Measurements from ENCODE around the gene SAMM50. TPM values are rescaled to one million over a fixed set of nuclear protein-coding genes. Genes with fewer than 3 reads are reported as not detected.
"Not testable (repeated sequence)": the region's sequence is repeated elsewhere in the genome, so short reads cannot be mapped to it uniquely, and the experiment has no call there.

Gene SAMM50
- total RNA-seq, 1 donor from 2014 or later = 32.6 TPM

GRCh38 chr22:44004104-44004460 lies 48.8 kb downstream of the SAMM50 start:
- H3K36me3 ChIP-seq (ENCODE audit: control insufficient read depth, insufficient read depth, low read length) = no peaks in the 10 kb centered on the region
- TF ChIP-seq CTCF (IDR thresholded peaks at IDR 0.05; ENCODE audit: insufficient read depth, low read length, severe bottlenecking) = no peak
- H3K4me3 ChIP-seq (ENCODE audit: low read depth, low read length) = no peak overlapping the region
- no peak for DNase-seq (ENCODE audit: low read depth)
- FAIRE-seq = no peak
- no peaks in the 10 kb centered on the region for H3K27me3 ChIP-seq (ENCODE audit: control insufficient read depth, insufficient read depth, low read length)

- FAIRE-seq = no peak
- H3K27me3 ChIP-seq (ENCODE audit: control insufficient read depth, insufficient read depth, low read length) = no peaks in the 10 kb centered on the region
- no peaks in the 10 kb centered on the region for H3K36me3 ChIP-seq (ENCODE audit: control insufficient read depth, insufficient read depth, low read length)
- TF ChIP-seq CTCF (IDR thresholded peaks at IDR 0.05; ENCODE audit: insufficient read depth, low read length, severe bottlenecking) = no peak
- no peak overlapping the region for H3K4me3 ChIP-seq (ENCODE audit: low read depth, low read length)
- DNase-seq (ENCODE audit: low read depth) = no peak
Observed at GRCh38 chr22:44005524-44005923, 50.3 kb downstream of the SAMM50 start.

- FAIRE-seq (no peak), DNase-seq (ENCODE audit: low read depth) (peak; percentile 48)
- TF ChIP-seq CTCF (IDR thresholded peaks at IDR 0.05; ENCODE audit: insufficient read depth, low read length, severe bottlenecking) = no peak
- no peak overlapping the region for H3K4me3 ChIP-seq (ENCODE audit: low read depth, low read length)
- H3K36me3 ChIP-seq (ENCODE audit: control insufficient read depth, insufficient read depth, low read length) = no peaks in the 10 kb centered on the region
- no peaks in the 10 kb centered on the region for H3K27me3 ChIP-seq (ENCODE audit: control insufficient read depth, insufficient read depth, low read length)
Observed at GRCh38 chr22:44012162-44012561, 56.9 kb downstream of the SAMM50 start.

GRCh38 chr22:44012591-44012990 lies 57.3 kb downstream of the SAMM50 start:
- H3K36me3 ChIP-seq (ENCODE audit: control insufficient read depth, insufficient read depth, low read length) = no peaks in the 10 kb centered on the region
- no peak for TF ChIP-seq CTCF (IDR thresholded peaks at IDR 0.05; ENCODE audit: insufficient read depth, low read length, severe bottlenecking)
- H3K4me3 ChIP-seq (ENCODE audit: low read depth, low read length) = no peak overlapping the region
- no peak for FAIRE-seq
- DNase-seq (ENCODE audit: low read depth) = no peak
- H3K27me3 ChIP-seq (ENCODE audit: control insufficient read depth, insufficient read depth, low read length) = no peaks in the 10 kb centered on the region

- Histone ChIP-seq H3K36me3 (ENCODE audit: control insufficient read depth, insufficient read depth, low read length) (no peaks in the 10 kb centered on the region), H3K4me3 (ENCODE audit: low read depth, low read length) (no peak overlapping the region), H3K27me3 (ENCODE audit: control insufficient read depth, insufficient read depth, low read length) (no peaks in the 10 kb centered on the region)
- no peak for TF ChIP-seq CTCF (IDR thresholded peaks at IDR 0.05; ENCODE audit: insufficient read depth, low read length, severe bottlenecking)
- FAIRE-seq (no peak), DNase-seq (ENCODE audit: low read depth) (no peak)
Observed at GRCh38 chr22:44014241-44014640, 59.0 kb downstream of the SAMM50 start.

GRCh38 chr22:44016586-44016985 lies 61.3 kb downstream of the SAMM50 start:
- DNase-seq (ENCODE audit: low read depth); H3K27me3 ChIP-seq (ENCODE audit: control insufficient read depth, insufficient read depth, low read length); FAIRE-seq; H3K4me3 ChIP-seq (ENCODE audit: low read depth, low read length); H3K36me3 ChIP-seq (ENCODE audit: control insufficient read depth, insufficient read depth, low read length): not testable (repeated sequence)
